Activated CD4-positive, alpha-beta T cell treated with anti-CD3 and anti-CD28 coated beads, Interleukin-2, amount 50 U/mL, for 1 hour (primary cell): ENCODE data around the gene CEACAM6.
A peak's percentile ranks its signal among the peaks of the same experiment; 100 is the strongest.

Source experiments
- DNase-seq: peaks from one replicate; pipeline ENCODE4 v3.0.0-alpha.2; 2020

CEACAM6 gene

DNA sequence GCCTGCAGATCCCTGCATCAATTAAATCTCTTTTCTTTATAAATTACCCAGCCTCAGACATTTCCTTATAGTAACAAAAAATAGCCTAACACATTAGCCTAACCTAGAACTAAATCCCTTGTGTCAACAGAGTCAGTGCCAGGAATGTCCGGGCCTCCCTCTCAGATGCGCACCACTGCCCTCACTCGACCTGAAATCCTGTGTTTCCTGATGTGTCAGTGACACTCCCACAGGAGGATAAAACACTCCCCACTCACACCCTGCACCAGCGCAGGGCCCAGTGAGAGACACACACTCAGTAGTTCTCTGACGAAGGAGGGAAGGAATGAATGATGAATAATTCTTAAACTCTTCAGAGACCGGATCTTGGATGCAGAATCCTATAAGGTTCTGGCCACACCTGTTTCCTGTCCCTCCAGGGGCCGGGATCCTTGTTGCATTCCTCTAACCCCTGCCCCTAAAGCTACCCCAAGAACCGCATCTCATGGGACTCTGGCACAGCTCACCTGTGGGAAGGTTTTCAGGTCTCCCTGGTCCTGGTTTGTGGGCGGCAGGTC, 44.2 kb downstream of the CEACAM6 start:
- DNase-seq, result no peak

DNA sequence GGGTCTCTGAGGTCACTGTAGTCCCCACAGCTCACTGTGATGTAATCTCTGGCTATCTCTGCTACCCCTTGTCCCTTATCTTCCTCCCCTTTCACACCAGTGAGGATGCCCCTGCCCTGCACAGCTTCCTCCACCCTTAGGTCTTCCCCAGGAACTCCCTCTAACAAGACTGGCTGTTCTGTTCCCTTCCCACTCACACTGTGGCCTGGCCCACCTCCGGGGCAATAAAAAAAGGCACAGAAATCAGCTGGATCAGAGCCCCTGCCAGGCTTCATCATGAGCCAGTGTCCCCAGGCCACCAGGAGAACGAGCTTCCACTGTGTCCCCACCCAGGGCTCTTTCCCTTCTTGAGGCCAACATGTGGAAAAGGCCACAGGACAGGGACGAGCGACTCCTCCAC, 45.7 kb downstream of the CEACAM6 start:
- no peak for DNase-seq

DNA sequence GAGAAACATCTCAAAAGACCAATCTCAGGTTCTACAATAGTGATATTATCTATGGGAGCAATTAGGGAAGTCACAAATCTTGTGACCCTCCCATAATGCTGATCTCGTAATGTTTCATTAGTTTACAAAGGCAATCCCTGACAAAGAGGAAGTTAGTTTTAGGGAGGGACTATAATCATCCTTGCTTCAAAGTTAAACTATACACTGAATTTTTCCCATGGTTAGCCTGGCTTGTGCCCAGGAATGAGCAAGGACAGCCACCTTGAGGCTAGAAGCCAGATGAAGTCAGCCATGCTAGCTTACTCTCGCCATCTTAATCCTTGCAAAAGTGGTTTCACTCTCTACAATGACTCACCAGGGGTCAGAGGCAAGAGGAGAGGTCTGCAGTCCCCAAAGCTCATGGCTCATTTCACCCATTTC, 46.5 kb downstream of the CEACAM6 start:
- no peak for DNase-seq

DNA sequence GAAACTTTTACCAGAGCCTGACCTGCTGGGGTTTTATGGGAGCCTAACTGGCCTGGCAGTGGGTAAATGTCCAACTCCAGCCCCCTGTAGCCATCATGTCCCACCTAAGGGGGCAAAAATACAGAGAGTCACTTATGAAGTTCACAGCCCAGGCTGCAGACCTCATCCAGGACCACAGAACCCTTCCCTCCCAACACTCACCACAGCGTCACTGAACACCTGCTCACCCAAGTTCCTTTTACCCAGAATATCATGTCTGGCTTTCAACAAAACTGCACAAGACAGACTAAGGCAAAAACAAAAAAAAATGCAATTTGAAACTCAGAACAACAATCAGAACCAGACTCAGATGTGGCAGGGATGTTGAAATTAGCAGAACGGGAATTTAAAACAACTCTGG, 47.4 kb downstream of the CEACAM6 start:
- DNase-seq, result no peak

DNA sequence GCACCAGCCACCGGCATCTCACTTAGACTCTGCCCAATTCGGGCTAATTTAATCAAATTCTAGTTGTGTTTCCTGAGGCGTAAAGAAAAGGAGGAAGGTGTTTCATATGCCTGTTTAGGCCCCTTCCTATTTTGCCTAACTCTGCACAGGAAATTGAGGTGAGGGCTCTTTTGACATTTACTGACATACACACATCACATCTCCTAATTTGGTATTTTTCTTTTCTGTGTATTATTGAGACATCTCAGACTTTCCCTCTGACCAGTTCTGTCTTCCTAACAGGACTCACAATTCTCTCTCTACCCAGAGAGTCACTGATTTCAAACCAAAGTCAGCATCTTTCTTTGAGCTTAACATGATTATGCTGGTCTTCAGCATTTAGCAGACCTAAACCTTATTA, 49.0 kb downstream of the CEACAM6 start:
- DNase-seq, result no peak

DNA sequence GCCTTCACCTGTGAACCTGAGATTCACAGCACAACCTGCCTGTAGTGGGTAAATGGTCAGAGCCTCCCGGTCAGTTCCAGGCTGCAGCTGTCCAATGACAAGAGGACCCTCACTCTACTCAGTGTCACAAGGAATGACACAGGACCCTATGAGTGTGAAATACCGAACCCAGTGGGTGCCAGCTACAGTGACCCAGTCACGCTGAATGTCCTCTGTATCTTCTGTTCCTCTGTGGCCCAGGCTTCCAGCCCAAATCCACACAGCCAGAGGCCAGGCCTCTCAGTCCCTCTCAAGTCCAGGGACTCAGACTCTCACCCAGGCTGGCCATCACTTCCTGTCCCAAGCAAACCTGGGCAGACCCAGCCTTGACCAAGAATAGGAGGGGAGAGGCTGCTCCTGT, 51.8 kb downstream of the CEACAM6 start:
- no peak for DNase-seq

DNA sequence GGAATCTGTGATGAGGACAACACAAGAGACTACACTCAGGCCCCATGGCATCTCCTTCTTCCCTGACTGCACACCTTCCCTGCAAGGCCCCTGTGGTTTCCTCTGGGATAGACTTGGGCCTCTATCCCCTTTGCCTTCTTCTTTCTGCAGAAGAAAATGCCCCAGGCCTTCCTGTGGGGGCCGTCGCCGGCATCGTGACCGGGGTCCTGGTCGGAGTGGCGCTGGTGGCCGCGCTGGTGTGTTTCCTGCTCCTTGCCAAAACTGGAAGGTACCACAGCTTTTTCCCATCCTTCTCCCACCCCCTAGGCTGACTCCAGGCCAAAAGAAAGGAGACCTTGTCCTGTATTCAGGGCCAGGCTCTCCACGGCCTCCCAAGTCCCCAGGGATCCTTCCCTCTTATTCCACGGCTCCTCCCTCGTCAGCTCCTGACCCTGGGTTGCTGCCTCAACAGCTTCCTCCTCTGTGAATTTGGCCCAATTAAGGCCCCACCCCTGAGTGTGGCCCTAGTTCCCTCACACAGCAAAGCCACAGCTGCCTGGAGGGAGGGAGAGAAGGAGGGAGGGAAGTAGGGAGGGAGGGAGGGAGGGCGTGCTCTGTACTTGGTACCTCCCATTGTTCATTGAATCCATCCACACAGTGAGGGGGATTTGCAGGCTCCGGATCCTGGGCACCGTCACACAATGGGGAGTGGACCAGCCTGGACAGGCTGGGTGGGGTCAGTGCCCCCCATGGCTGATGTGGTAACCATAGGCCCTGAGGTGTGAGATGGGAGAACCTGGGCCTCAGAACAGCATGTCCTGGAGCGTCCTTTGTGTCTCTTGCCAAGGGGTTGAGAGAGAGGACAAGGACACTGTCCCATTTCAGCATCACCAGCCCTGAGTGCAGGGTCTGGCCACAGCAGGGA, 53.6 kb downstream of the CEACAM6 start:
- DNase-seq, result no peak

DNA sequence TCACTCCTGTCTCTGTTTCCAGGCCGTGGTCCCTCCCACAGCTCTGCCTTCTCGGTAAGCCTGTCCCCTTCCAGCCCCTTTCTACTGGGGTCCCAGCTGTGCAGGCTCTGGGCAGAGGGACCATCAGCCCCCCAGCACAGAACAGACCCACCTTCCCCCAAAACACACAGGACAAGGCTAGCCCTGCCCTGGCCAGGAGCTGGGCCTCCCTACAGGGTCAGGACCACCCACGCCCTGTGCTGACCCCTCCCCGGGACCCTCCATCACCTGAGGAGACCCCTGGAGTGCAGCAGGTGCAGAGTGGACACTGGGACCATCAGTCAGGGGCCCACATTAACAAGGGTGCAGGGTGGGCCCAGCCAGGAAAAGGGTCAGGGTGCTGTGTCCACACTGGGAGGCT, 55.0 kb downstream of the CEACAM6 start:
- no peak for DNase-seq

DNA sequence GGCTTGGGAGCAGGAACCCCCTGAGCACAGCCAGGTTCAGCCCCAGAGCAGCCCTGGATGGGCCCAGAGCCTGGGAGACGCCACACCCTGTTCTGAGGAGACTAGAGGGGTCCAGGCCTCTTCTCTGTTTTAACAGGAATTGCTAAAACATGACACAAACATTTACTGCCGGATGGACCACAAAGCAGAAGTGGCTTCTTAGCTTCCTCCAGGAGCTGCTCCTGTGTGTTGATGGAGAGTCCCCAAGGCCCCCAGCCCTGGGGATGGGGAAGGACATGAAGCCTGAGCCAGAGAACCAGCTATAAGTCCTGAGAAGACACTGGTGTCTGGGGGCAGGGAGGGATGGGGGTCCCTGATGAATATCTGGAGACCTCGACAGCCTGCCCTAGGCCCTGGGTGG, 55.7 kb downstream of the CEACAM6 start:
- no peak for DNase-seq

DNA sequence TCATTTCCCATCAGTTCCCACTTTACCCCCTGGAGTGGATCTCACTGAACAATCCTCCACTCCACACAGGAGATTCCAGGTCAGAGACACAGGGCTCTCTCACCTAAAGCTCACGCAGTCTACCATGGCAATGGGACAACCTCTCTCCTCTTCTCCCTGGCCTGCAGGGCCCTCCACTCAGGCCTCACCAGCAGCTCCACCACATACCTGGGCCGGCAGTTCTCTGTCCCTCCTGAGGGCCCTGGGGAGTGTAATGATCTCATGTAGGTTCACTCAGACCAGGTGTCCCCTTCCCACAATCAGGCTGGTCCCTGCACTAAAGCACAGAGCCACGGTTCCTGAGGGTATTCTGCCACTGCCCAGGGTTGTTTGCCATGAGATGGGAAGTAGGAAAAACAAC, 56.7 kb downstream of the CEACAM6 start:
- DNase-seq, result no peak

DNA sequence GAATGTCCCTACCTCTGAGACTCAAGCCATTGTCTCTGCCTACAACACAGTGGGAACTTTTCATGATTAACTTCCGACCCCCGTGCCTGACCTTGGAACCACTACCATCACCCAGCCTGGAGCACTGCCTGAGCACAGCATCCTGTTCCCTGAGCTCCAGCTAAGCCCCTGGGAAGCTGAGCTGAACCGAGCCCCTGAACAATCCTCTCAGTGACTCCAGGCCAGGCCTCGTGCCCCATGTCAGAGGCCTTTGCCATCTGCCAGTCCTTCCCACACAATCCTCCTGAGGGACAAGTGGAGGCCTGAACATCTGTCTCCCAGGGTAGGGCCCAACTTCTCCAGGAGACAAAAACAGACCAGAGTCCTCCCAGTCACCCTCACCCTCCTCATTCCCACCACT, 58.6 kb downstream of the CEACAM6 start:
- no peak for DNase-seq

DNA sequence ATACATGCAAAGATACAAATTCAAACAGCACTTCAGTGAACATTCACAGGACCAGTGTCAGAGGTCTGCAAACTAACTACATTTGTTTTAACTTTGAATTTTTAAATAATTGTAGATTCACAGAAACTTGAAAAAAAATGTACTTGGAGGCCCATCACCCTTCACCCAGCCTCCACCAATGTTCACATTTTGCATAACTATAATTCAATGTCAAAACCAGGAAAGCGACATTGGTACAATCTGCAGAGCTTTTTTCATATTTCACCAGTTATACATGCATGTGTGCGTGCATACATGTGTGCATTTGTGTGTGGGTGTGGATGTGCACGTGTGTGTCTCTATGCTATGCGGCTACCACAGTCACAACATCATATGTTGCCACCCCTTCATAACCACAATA, 60.0 kb downstream of the CEACAM6 start:
- DNase-seq, result no peak

DNA sequence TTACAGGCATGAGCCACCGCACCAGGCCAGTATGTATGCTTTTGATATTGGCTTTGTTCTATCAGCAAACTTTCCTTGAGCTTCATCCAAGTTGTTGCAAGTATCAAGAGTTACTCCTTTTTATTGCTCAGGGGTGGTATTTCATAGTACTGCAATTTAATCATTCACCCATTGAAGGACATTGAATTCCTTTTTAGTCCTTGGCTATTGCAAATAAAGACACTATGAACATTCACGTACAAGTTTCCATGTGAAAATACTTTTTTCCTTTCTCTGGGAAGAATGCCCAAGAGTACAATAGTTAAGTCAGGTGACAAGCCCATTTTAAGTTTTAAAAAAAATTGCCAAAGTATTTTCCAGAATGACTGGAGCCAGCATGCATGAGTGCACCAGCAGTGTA, 61.4 kb downstream of the CEACAM6 start:
- DNase-seq, result no peak

DNA sequence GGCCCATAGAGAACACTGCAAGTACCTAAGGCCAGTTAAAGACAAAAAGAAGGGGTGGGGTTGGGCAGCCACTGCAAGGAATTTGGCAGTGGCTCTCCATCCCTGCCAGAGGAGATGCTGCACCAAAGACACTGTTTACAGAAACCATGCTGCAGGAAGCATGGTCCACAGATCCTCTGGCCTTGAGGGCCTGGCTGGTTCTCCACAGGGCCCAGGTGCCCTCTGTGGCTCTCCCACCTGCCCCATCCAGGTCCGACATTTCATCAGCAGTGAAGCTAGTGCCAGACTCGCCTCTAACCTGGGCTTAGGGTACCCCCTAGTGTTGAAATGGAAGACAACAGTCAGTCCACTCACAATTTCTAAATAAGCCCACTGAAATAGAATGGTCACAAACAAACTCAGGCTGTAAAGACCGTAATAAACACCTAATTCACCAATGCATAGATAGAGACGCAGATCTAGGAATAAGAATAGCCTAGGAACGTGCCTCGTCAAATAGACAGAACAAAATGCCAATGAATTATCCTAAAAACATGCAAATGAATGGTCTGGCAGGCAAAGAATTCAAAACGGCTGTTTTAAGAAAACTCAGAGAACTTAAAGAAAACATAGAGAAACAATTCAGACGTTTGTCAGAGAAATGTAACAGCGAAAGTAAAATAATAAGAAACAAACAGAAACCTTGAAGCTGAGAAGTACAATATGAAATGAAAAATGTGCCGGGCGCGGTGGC, 65.8 kb downstream of the CEACAM6 start:
- DNase-seq, result peak; percentile 17
